OCI-LY7 (cell line): ENCODE measurements around the gene PRR5L.

ENCODE experiments used
- EZH2phosphoT487 ChIP-seq: fragments of 200-600 bp; sonication (generic); IDR thresholded peaks from 2 replicates; pipeline ENCODE4 v1.6.1; 2018; ENCODE audit warnings: low read depth, borderline replicate concordance, mild to moderate bottlenecking, mixed run types, antibody characterized with exemption, low read length, moderate library complexity, mixed read lengths
- TF ChIP-seq, protein P1 (sequence below): fragments of 200-600 bp; sonication (generic); conservative IDR thresholded peaks from 2 replicates; pipeline ENCODE4 v1.5.1; 2014; ENCODE audit warnings: mild to moderate bottlenecking, antibody characterized with exemption, low read length, moderate library complexity, mixed read lengths

DNA sequence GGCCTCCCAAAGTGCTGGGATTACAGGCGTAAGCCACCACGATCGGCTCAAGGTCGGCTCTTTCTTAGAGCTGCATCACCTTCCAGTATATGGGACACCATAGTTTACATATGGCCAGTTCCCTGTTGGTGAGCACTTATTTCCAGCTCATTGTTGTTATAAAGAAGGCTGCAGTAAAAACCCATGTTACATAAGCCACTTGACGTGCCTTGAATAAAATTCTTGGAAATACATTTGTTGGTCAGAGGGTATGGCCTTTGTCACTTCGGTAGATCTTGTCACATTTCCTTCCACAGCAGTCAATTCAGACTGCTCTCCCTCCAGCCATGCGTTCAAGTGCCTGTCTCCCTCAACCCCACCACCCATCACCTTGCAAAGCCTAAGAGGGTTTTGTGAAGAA, 92.9 kb downstream of the PRR5L start:
- TF ChIP-seq, protein P1, sequence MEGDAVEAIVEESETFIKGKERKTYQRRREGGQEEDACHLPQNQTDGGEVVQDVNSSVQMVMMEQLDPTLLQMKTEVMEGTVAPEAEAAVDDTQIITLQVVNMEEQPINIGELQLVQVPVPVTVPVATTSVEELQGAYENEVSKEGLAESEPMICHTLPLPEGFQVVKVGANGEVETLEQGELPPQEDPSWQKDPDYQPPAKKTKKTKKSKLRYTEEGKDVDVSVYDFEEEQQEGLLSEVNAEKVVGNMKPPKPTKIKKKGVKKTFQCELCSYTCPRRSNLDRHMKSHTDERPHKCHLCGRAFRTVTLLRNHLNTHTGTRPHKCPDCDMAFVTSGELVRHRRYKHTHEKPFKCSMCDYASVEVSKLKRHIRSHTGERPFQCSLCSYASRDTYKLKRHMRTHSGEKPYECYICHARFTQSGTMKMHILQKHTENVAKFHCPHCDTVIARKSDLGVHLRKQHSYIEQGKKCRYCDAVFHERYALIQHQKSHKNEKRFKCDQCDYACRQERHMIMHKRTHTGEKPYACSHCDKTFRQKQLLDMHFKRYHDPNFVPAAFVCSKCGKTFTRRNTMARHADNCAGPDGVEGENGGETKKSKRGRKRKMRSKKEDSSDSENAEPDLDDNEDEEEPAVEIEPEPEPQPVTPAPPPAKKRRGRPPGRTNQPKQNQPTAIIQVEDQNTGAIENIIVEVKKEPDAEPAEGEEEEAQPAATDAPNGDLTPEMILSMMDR = no peak
- TF ChIP-seq EZH2phosphoT487 = no peak
